GM18519 (cell line): ENCODE measurements around the gene PLPPR3.
"Not testable (repeated sequence)": the region's sequence is repeated elsewhere in the genome, so short reads cannot be mapped to it uniquely, and the experiment has no call there.

Experiments used
- ATAC-seq: cut with Tn5 transposase; IDR thresholded peaks from one replicate; pipeline ENCODE4 v1.9.1; 2021; ENCODE audit warnings: mild to moderate bottlenecking, moderate library complexity; ENCODE audit not compliant: unreplicated experiment, low FRiP score

Gene PLPPR3

DNA sequence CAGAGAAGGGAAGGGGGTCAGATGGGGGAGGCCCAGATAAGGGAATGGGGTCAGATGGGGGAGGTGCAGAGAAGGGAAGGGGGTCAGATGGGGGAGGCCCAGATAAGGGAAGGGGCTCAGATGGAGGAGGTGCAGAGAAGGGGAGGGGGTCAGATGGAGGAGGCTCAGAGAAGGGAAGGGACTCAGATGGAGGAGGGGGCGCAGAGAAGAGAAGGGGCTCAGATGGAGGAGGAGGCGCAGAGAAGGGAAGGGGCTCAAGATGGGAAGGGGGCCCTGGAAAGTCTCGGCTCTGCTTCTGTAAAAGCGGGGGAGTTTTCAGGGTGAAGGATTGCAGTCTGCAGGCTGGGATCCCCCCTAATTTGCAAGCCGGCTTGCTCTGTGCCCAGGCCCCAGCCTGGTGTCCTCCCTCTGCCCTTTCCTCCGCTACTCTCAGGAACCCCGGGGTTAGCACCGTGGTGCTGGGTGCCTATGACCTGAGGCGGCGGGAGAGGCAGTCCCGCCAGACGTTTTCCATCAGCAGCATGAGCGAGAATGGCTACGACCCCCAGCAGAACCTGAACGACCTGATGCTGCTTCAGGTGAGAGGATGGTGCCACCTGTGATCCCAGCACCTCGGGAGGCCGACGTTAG is 7.5 kb upstream of the PLPPR3 start:
- ATAC-seq, result no peak

DNA sequence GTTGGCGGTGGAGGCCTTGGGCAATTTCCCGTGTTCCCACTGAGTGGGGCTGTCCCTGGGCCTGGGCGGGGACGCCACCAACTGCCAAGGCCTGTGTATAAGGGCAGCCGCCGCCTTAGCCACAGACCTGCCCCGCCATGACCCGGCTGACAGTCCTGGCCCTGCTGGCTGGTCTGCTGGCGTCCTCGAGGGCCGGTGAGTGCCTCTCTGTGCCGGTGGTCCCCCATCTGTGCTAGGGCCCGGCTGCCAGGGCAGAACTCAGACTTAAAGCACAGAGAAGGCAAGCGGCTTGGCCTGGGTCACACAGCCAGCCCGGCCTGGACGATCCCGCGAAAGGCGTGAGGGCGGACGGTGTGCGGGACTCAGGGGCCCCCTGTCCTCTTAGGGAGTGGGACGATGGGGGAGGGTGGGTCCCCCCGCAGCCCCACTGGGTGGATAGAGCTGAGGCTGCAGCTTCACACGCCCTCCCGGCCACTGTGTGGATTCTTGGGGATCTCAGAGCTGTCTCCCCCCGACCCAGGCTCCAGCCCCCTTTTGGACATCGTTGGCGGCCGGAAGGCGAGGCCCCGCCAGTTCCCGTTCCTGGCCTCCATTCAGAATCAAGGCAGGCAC is 6.1 kb upstream of the PLPPR3 start, which contains the start of gene AZU1:
Gene AZU1, plus strand, starts transcription at position 128 of the 612 bp plus-strand sequence. Its CDS starts 10 bp downstream, at position 138.
- no peak for ATAC-seq

DNA sequence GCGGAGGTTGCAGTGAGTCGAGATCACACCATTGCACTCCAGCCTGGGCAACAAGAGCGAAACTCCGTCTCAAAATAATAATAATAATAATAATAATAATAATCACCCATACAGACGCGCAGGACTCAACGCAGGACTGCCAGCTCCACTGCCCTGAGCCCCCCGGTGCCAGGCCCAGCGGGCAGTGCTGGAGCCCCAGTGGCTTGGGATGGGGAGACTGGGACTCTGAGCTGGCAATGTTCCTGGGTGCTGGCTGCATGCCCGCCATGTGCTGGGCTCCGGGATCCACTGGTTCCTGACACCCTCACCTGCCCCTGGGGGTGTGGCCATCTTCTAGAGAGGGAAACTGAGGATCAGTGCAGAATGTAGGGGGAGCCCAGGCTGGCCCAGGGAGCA is 5.6 kb upstream of the PLPPR3 start:
- no peak for ATAC-seq

DNA sequence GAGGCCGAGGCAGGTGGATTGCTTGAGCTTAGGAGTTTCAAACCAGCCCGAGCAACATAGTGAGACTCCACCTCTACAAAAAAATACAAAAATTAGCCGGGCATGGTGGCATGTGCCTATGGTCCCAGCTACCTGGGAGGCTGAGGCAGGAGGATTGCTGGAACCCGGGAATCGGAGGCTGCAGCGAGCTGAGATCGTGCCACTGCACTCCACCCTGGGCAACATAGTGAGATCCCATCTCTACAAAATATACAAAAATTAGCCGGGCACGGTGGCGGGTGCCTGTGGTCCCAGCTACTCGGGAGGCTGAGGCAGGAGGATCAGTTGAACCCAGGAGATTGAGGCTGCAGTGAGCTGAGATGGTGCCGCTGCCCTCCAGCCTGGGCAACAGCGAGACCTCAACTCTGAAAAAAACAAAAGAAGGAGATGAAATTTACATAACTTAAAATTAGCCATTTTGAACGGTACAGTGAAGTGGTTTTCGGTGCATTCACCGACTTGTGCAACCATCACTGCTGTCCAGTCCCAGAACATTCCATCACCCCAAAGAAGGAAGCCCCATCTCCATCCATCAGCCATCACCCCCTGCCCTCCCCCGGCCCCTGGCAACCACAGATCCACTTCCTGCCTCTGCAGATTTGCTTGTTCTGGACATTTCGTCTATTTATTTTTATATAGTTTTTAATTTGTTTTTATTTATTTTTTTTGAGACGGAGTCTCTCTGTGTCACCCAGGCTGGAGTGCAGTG is 4.3 kb upstream of the PLPPR3 start:
- ATAC-seq, result no peak

DNA sequence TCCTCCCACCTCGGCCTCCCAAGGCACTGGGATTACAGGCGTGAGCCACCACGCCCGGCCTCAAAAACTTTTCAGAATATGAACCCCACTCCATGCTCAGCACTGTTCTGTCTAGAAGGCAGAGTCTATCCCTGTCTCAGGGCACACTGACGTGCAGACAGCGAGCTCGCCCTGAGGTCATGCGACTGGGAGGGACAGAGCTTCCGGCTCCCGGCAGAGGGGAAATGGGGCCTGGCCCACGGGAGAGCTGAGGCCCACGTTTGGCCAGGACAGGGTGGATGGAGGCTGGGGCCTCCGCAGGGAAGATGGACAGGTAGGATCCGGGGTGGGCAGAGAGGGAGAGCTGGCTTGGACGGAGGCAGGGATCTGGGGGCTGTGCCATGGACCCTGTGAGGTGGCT is 3.1 kb upstream of the PLPPR3 start:
- ATAC-seq, result no peak

- no peak for ATAC-seq
Measured at GRCh38 chr19:823565-824121, 1.9 kb upstream of the PLPPR3 start.

DNA sequence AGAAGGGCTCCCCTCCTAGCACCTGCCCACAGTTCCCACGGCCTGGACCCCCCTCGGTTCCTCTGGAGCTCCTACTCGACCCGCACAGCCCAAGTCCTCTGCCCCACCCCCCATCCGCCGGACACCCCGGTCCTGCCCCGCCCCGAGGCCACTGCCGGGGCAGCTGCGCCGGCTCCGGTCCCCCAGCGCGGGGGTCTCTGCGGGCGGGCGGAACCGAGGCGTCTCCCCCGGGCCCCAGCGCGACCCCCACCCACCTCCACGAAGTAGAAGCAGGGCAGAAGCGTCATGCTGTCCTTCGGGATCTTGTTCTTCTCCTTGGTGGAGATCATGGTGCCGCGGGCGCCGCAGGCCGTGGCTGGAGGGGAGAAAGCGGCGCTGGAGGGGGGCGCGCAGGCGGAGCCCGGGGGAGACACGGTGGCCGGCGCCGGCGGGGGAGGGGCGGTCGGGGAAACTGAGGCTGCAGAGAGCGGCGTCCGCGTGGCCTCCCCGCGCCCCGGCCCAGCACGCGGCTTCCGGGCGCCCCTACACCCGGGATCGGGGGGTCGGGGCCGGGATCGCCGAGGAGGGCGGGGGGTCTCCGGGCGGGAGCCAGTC is 427 bp downstream of the PLPPR3 start:
- no peak for ATAC-seq

GRCh38 chr19:820212-820611 is 1.5 kb downstream of the PLPPR3 start:
- not testable (repeated sequence) for ATAC-seq

DNA sequence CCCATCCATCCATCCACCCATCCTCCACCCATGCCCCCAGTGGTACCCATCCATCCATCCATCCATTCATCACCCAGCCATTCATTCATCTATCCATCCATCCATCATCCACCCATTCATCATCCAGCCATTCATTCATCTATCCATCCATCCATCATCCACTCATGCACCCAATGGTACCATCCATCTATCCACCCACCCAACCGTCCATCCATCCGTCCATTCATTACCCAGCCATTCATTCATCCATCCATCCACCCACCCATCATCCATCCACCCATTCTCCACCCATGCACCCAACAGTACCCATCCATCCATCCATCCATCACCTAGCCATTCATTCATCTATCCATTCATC is 5.3 kb downstream of the PLPPR3 start:
- no peak for ATAC-seq

GRCh38 chr19:815775-816499 is 5.8 kb downstream of the PLPPR3 start:
- ATAC-seq, result no peak

- no peak for ATAC-seq
Measured at GRCh38 chr19:815079-815774, 6.5 kb downstream of the PLPPR3 start.

GRCh38 chr19:814152-815078 is 7.3 kb downstream of the PLPPR3 start:
- ATAC-seq, result no peak

GRCh38 chr19:813219-814151 is 8.3 kb downstream of the PLPPR3 start:
- ATAC-seq, result no peak

DNA sequence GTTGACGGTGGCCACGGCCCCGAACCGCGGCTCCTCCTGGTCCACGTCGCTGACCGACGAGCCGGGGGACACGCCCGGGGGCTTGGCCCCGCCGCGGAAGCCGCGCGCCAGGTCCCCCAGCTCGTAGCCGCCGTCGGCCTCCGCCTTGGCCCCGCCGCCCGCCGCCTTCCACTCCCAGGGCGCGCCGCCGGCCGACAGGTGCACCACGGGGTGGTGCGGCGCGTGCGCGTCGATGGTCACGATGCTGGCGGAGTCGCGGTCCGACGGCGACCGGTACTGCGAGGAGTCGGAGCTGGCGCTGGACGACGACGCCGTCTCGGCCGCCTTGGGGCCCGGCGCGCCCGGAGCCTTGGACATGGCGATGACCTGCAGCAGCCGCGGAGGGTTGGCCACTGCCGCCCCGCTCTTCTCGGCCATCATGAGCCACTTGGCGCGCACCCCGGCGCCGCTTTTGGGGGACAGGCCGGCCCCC is 9.0 kb downstream of the PLPPR3 start:
- ATAC-seq, result no peak

DNA sequence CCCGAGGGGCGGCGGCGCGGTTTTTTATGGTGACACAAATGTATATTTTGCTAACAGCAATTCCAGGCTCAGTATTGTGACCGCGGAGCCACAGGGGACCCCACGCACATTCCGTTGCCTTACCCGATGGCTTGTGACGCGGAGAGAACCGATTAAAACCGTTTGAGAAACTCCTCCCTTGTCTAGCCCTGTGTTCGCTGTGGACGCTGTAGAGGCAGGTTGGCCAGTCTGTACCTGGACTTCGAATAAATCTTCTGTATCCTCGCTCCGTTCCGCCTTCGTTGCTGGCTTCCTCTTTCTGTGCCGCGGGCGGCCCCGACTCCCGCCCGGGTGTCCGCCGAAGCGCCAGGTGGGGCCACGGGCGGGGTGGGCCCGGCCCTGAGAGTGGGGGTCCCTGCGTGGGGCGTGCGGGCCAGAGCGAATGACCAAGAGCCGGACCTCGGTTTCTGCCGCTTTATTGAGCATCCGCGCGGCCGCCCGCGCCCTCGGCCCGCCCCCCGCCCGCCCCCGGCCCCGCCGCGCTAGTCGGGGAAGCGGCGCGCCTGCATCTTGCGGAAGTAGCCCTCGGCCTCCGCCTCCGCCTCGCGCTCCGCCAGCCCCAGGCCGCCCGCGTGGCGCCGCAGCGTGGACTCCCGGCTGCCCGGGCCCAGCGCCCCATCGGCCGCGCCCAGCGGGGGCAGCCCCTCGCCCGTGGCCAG is 9.6 kb downstream of the PLPPR3 start:
- ATAC-seq, result no peak

DNA sequence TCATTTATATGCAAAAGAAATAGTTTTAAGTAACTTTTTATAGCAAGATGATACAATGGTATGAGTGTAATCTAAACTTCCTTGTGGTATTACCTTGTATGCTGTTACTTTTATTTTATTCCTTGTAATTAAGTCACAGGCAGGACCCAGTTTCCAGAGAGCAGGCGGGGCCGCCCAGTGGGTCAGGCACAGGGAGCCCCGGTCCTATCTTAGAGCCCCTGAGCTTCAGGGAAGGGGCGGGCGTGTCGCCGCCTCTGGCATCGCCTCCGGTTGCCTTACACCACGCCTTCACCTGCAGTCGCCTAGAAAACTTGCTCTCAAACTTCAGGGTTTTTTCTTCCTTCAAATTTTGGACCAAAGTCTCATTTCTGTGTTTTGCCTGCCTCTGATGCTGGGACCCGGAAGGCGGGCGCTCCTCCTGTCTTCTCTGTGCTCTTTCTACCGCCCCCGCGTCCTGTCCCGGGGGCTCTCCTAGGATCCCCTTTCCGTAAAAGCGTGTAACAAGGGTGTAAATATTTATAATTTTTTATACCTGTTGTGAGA is 10.2 kb downstream of the PLPPR3 start:
- no peak for ATAC-seq
